Measurements from ENCODE around the gene FEZF1.

FEZF1 gene

DNA sequence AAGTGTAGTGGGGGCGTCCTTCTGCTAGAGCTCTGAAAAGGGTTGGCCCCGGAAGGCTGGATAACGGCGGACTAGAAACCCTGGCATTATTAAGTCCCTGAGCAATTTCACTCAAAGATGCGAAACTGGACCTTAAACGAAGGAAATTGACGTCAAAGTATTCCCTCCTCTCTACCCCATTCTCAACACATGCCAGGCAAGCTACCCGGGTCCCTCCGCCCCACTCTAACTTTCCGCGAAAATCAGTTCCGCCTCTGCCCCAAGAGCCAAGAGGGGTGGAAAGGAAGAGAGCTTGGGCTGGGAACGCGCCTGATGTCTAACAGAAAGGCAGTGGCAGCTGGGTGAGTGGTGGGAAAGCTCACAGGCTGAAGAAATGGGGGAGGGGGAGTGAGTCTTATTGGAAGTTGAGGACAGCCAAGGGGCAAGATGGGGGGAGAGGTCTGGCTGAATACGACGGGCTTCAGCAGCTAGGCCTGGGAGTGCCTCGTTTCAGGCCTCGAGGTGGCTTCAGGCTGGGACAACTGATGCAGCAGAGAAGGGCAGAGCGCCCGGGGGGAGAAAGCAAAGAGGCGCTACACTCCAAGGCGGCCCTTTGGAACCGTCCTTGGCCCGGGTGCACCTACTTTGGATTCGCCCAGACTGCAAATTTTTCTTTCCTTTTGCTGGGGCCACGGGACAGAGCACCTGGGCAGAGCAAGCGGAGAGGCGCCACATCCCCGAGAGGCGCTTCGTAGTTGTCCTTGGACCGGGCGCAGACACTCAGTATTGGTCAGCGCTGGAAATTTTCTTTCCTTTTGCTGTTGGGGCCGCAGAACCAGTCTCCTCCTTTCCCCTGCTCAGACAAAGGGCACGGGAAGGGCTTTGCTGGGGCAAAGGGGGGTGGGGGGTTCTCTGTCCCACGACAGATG, 2.0 kb upstream of the FEZF1 start:
- H3K27ac ChIP-seq (ENCODE audit: low read length), result no peak overlapping the region
- H3K4me3 ChIP-seq (ENCODE audit: low read depth in 1 of 2, low read length in 2 of 2), result peak overlapping the region in 1 of 2 donors; percentile 57
- H3K27me3 ChIP-seq (ENCODE audit: low read depth, low read length), result peaks cover 92% of the 10 kb centered on the region
- no peaks in the 10 kb centered on the region for H3K9me3 ChIP-seq (ENCODE audit: control insufficient read depth in 1 of 2, low read length in 2 of 2)
- H3K4me1 ChIP-seq (ENCODE audit: control insufficient read depth in 1 of 2, insufficient read depth in 2 of 2, low read length in 2 of 2), result peaks cover 0 to 51% of the 10 kb centered on the region in 2 donors
- no peaks in the 10 kb centered on the region for H3K36me3 ChIP-seq (ENCODE audit: control insufficient read depth in 1 of 2, insufficient read depth in 2 of 2, low read length in 2 of 2)

DNA sequence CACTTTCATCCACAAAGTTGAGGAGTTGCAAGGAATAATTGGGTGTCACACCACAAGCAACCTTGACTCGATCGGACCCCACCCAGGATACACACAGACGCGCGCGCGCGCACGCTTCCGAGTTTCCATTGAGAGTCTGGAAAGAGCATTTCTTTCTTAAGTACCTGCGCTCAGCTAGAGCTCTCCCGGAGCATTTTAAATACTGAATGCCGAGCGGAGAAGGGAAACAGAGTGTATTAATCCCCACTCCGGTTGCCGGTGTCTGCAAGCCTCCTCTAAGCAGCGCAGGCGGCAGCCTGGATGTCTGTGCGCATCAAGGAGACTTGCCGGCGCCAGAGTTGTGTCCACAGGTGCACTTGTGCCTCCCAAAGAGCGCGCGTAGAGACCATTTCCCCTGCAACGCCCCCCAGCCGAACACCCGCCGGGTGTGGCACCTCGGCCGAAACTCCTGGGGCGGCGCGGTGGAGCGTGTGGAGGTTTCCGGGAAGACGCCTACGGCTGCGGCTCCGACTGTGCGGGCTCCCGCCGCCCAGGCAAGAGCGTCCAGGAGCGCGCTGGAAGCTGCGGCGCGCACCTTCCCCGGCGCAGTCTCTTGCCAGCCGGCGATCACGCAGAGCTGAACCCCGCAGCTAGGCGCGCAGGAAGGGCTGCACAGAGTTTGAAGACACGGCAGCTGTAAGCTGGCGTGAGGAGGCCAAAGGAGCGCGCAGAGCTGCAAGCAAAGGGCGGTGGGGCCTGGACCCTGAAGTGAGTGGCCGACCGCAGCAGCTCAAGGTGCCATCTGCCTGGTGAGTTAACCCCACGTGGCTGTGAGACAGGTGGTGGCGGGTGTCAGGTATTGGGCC, 1.1 kb upstream of the FEZF1 start:
- Histone ChIP-seq H3K27me3 (ENCODE audit: low read depth, low read length) (peaks cover 92% of the 10 kb centered on the region), H3K27ac (ENCODE audit: low read length) (no peak overlapping the region), H3K4me3 (ENCODE audit: low read depth in 1 of 2, low read length in 2 of 2) (peak overlapping the region; percentile 21 to 57), H3K9me3 (ENCODE audit: control insufficient read depth in 1 of 2, low read length in 2 of 2) (no peaks in the 10 kb centered on the region), H3K36me3 (ENCODE audit: control insufficient read depth in 1 of 2, insufficient read depth in 2 of 2, low read length in 2 of 2) (no peaks in the 10 kb centered on the region), H3K4me1 (ENCODE audit: control insufficient read depth in 1 of 2, insufficient read depth in 2 of 2, low read length in 2 of 2) (peaks cover 0 to 51% of the 10 kb centered on the region in 2 donors)

GRCh38 chr7:122304996-122305421, 459 bp upstream of the FEZF1 start:
- H3K4me3 ChIP-seq (ENCODE audit: low read depth in 1 of 2, low read length in 2 of 2), result peak overlapping the region in 1 of 2 donors; percentile 57
- H3K27me3 ChIP-seq (ENCODE audit: low read depth, low read length), result peaks cover 92% of the 10 kb centered on the region
- H3K9me3 ChIP-seq (ENCODE audit: control insufficient read depth in 1 of 2, low read length in 2 of 2), result no peaks in the 10 kb centered on the region
- no peaks in the 10 kb centered on the region for H3K36me3 ChIP-seq (ENCODE audit: control insufficient read depth in 1 of 2, insufficient read depth in 2 of 2, low read length in 2 of 2)
- peaks cover 0 to 51% of the 10 kb centered on the region in 2 donors for H3K4me1 ChIP-seq (ENCODE audit: control insufficient read depth in 1 of 2, insufficient read depth in 2 of 2, low read length in 2 of 2)
- no peak overlapping the region for H3K27ac ChIP-seq (ENCODE audit: low read length)

DNA sequence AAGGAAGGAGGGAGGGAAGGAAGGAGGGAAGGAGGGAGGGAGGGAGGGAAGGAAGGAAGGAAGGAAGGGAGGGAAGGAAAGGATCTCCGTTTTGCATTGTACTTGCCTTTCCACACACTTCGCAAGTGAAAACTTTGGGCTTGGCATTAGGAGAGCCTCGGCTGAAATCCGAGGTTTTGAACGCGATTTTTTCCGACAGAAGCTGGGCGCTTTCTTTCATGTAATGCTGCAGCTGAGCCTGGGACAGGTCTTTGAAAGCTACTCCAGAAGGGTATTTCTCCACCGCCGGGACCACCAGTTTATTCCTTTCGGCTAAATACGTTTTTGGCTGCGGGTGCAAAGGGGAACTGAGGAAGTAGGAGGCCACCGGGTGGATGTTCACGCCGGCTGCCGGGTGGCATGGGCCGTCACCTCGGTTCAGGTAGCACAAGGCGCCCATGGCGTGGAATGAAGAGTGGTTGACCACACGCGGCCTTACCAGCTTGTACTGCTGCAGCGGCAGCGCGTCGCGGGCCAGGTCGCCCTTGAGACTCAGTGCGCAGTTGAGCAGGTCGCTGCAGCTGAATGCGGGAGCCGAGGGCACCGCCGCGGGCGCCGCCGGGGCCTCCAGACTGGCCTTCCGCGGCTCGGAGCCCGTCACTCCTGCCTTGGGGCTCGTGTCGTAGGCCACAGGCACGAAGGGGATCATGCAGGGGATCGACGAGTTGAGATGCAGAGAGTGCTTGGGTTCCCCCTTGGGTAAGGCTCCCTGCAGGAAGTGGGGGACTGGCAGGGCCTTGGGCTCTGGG, 825 bp downstream of the FEZF1 start:
- Histone ChIP-seq H3K27ac (ENCODE audit: low read length) (no peak overlapping the region), H3K36me3 (ENCODE audit: control insufficient read depth in 1 of 2, insufficient read depth in 2 of 2, low read length in 2 of 2) (no peaks in the 10 kb centered on the region), H3K4me3 (ENCODE audit: low read depth in 1 of 2, low read length in 2 of 2) (peak overlapping the region in 1 of 2 donors; percentile 57), H3K27me3 (ENCODE audit: low read depth, low read length) (peaks cover 91% of the 10 kb centered on the region), H3K4me1 (ENCODE audit: control insufficient read depth in 1 of 2, insufficient read depth in 2 of 2, low read length in 2 of 2) (peaks cover 0 to 56% of the 10 kb centered on the region in 2 donors), H3K9me3 (ENCODE audit: control insufficient read depth in 1 of 2, low read length in 2 of 2) (no peaks in the 10 kb centered on the region)

DNA sequence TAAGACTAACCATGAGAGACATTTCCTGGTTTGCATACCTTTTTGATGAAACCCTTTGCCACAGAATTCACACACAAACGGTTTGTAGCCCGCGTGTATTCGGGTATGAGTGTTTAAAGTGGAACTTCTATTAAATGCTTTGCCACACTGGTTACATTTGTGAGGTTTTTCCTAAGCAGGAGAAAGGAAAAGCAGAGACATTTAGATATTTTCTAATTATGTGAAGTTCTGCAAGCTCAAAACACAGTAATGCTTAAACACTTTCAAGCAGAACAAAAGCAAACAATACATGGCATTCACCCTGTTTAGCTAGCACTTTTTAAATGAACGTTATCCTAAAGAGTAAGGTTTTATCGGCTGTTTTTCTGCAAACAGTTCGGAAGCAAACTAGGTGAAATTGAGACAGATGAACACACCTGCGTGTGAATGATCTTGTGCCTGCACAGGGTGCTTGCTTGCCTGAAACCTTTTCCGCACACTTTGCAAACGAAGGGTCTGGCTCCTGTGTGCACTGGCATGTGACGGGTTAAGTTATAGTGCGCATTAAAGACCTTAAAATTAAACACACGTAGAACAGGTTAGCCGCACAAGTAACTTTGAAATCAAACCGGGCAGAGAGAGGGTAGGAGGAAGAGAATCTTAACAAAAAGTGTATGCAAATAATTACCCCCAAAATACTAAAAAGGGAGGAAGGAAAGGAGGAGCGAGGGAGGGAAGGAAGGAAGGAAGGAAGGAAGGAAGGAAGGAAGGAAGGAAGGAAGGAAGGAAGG, 1.6 kb downstream of the FEZF1 start:
- Histone ChIP-seq H3K4me1 (ENCODE audit: control insufficient read depth in 1 of 2, insufficient read depth in 2 of 2, low read length in 2 of 2) (peaks cover 0 to 56% of the 10 kb centered on the region in 2 donors), H3K9me3 (ENCODE audit: control insufficient read depth in 1 of 2, low read length in 2 of 2) (no peaks in the 10 kb centered on the region), H3K27me3 (ENCODE audit: low read depth, low read length) (peaks cover 88% of the 10 kb centered on the region), H3K36me3 (ENCODE audit: control insufficient read depth in 1 of 2, insufficient read depth in 2 of 2, low read length in 2 of 2) (no peaks in the 10 kb centered on the region), H3K4me3 (ENCODE audit: low read depth in 1 of 2, low read length in 2 of 2) (no peak overlapping the region), H3K27ac (ENCODE audit: low read length) (no peak overlapping the region)

DNA sequence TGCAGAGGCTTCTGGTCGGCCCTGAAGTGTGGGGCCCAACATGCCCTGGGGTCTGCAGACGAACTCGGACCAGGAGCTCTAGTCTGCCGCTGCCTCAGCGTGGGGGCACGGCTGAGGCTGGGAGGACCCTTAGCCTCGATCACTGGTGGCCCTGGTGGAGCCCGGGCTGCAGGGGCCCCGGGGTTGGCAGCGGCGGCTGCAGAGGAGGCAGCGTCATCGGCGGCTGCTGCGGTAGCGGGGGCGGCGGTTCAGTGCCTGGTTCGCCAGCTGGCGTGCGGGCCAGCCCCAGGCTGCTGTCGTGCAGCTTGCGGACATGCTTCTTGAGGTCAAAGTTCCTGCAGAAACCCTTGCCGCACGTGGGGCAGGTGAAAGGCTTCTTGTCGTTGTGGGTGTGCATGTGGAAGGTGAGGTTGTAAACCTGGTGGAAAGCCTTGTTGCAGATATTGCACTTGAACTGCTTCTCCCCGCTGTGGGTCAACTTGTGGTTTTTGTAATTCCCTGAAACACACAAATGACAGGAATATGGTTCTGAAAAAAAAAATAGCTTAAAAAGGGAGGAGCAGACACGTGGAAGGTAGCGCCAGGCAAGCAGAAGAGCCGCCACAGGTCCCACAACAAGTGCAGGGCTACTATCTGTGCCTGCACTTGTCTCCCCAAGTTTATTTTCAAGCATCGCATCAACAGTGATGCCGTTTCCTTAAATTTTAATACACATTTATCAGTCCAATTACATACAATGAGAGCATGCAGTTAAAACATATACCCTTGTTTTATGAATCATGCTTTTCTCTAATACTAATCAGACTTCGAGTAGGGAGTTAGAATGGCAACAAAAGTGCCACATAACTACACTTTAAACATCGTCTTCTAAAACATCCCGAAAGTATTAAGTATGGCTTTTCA, 2.4 kb downstream of the FEZF1 start:
- Histone ChIP-seq H3K27ac (ENCODE audit: low read length) (no peak overlapping the region), H3K36me3 (ENCODE audit: control insufficient read depth in 1 of 2, insufficient read depth in 2 of 2, low read length in 2 of 2) (no peaks in the 10 kb centered on the region), H3K27me3 (ENCODE audit: low read depth, low read length) (peaks cover 80% of the 10 kb centered on the region), H3K4me3 (ENCODE audit: low read depth in 1 of 2, low read length in 2 of 2) (no peak overlapping the region), H3K4me1 (ENCODE audit: control insufficient read depth in 1 of 2, insufficient read depth in 2 of 2, low read length in 2 of 2) (peaks cover 0 to 54% of the 10 kb centered on the region in 2 donors), H3K9me3 (ENCODE audit: control insufficient read depth in 1 of 2, low read length in 2 of 2) (no peaks in the 10 kb centered on the region)

- H3K27me3 ChIP-seq (ENCODE audit: low read depth, low read length), result peaks cover 70% of the 10 kb centered on the region
- H3K36me3 ChIP-seq (ENCODE audit: control insufficient read depth in 1 of 2, insufficient read depth in 2 of 2, low read length in 2 of 2), result no peaks in the 10 kb centered on the region
- H3K9me3 ChIP-seq (ENCODE audit: control insufficient read depth in 1 of 2, low read length in 2 of 2), result no peaks in the 10 kb centered on the region
- peaks cover 0 to 45% of the 10 kb centered on the region in 2 donors for H3K4me1 ChIP-seq (ENCODE audit: control insufficient read depth in 1 of 2, insufficient read depth in 2 of 2, low read length in 2 of 2)
- no peak overlapping the region for H3K27ac ChIP-seq (ENCODE audit: low read length)
- H3K4me3 ChIP-seq (ENCODE audit: low read depth in 1 of 2, low read length in 2 of 2), result no peak overlapping the region
Measured at GRCh38 chr7:122300956-122301833, 3.4 kb downstream of the FEZF1 start.

- H3K4me3 ChIP-seq (ENCODE audit: low read depth in 1 of 2, low read length in 2 of 2), result peak overlapping the region in 1 of 2 donors; percentile 33
- H3K9me3 ChIP-seq (ENCODE audit: control insufficient read depth in 1 of 2, low read length in 2 of 2), result no peaks in the 10 kb centered on the region
- no peak overlapping the region for H3K27ac ChIP-seq (ENCODE audit: low read length)
- H3K36me3 ChIP-seq (ENCODE audit: control insufficient read depth in 1 of 2, insufficient read depth in 2 of 2, low read length in 2 of 2), result no peaks in the 10 kb centered on the region
- peaks cover 0 to 37% of the 10 kb centered on the region in 2 donors for H3K4me1 ChIP-seq (ENCODE audit: control insufficient read depth in 1 of 2, insufficient read depth in 2 of 2, low read length in 2 of 2)
- peaks cover 62% of the 10 kb centered on the region for H3K27me3 ChIP-seq (ENCODE audit: low read depth, low read length)
Measured at GRCh38 chr7:122300211-122300932, 4.2 kb downstream of the FEZF1 start.
